GM23248 (cell line): ENCODE measurements around the gene CFHR4.

ENCODE experiments used
- EZH2 ChIP-seq: fragments of 200-600 bp; sonication (generic); IDR thresholded peaks from 2 replicates; pipeline ENCODE4 v1.6.1; 2018; ENCODE audit warnings: antibody characterized with exemption, mild to moderate bottlenecking; ENCODE audit not compliant: insufficient read depth, poor library complexity, severe bottlenecking
- EZH2phosphoT487 ChIP-seq: fragments of 200-600 bp; sonication (generic); IDR thresholded peaks from 2 replicates; pipeline ENCODE4 v1.6.1; 2018; ENCODE audit warnings: antibody characterized with exemption, moderate library complexity, mild to moderate bottlenecking, low read depth; ENCODE audit not compliant: insufficient read depth

DNA sequence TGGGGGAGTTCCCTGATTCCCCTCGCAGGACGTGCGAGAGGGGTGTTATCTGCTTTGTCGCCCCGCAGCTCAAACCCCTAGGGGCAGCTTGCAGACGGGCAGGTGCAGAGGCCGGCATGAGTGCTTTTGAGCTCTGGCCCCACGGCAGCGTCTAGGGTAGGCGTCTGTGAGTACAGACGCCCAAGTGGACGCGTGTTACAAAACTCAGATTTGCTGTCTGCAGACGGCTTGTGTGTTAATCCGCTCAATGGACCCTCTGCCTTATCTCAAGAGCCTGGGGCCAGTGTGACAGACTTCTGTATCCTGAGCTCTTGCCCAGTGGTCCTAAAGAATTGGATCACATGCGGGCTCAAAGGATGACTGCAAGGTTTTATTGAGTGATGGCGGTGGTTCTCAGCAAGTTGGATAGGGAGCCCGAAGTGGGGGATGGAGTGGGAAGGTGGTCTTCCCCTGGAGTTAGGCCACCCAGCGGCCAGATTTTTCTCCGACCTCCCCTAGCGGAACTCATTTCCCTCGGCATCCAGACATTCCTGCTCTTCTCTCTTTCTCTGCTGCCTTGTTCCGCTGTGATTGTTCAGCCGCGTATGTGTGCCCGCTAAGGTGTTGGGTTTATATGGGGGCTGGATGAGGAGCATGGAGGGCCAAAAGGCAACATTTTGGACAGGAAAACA lies 9.4 kb downstream of the CFHR4 start:
- TF ChIP-seq EZH2phosphoT487 (no peak), EZH2 (no peak)
